Vagina (tissue), 2 donors: ENCODE measurements around the gene SPOP. TPM values are rescaled to one million over a fixed set of nuclear protein-coding genes. Genes with fewer than 3 reads are reported as not detected.
"Not testable (repeated sequence)": the region's sequence is repeated elsewhere in the genome, so short reads cannot be mapped to it uniquely, and the experiment has no call there.

Source experiments
- DNase-seq, 2 donors: peaks; one replicate each; pipeline ENCODE4 v3.0.0-alpha.2; 2017; ENCODE audit errors: extremely low spot score in 2 of 2
- H3K27ac ChIP-seq: fragments of 200-600 bp; sonication (generic); one replicate; pipeline ENCODE4 v1.5.1; 2019
- H3K27me3 ChIP-seq: fragments of 200-600 bp; sonication (generic); one replicate; pipeline ENCODE4 v1.5.1; 2019
- H3K36me3 ChIP-seq, 2 donors: fragments of 200-600 bp; sonication (generic); one replicate each; pipeline ENCODE4 v1.5.1; 2017 to 2019
- H3K4me1 ChIP-seq: fragments of 200-600 bp; sonication (generic); one replicate; pipeline ENCODE4 v1.5.1; 2019
- H3K4me3 ChIP-seq, 2 donors: fragments of 200-600 bp; sonication (generic); 1 replicate in 1 of 2; 2 replicates in 1 of 2; pipeline ENCODE4 v1.5.1; 2016 to 2019
- H3K9me3 ChIP-seq: fragments of 200-600 bp; sonication (generic); one replicate; pipeline ENCODE4 v1.5.1; 2019
- POLR2A ChIP-seq, 2 donors: fragments of 450-650 bp; IDR thresholded peaks; one replicate each; pipeline ENCODE4 v1.6.1; 2017; ENCODE audit warnings: antibody characterized with exemption in 2 of 2, mild to moderate bottlenecking in 2 of 2, moderate library complexity in 2 of 2
- POLR2AphosphoS5 ChIP-seq, 2 donors: sonication (generic); formaldehyde crosslinking; IDR thresholded peaks; one replicate each; pipeline ENCODE4 v1.9.0; 2017; ENCODE audit warnings: antibody characterized with exemption in 2 of 2, mild to moderate bottlenecking in 2 of 2, low read depth in 1 of 2; ENCODE audit not compliant: insufficient read depth in 1 of 2
- intact Hi-C: fragments of 100-400 bp; cut with DNase I; formaldehyde crosslinking; loops from one replicate; pipeline ENCODE4 v1.15.1; 2023
- total RNA-seq: library from RNA; depleted of rRNA; stranded (reverse); fragments of >200 nt; gene quantifications from one replicate; pipeline ENCODE4 v1.2.3, GENCODE V29; 2016
- TF ChIP-seq, protein P1 (sequence below), 3 experiments: fragments of 450-650 bp in 2 of 3; fragments of 200-600 bp in 1 of 3; sonication (generic) in 1 of 3; IDR thresholded peaks; one replicate each; pipeline ENCODE4 v1.5.1; 2017 to 2019; ENCODE audit warnings: antibody characterized with exemption in 3 of 3, mild to moderate bottlenecking in 2 of 3, moderate library complexity in 2 of 3

The SPOP gene
- 87.2 TPM for total RNA-seq

- TF ChIP-seq, protein P1, sequence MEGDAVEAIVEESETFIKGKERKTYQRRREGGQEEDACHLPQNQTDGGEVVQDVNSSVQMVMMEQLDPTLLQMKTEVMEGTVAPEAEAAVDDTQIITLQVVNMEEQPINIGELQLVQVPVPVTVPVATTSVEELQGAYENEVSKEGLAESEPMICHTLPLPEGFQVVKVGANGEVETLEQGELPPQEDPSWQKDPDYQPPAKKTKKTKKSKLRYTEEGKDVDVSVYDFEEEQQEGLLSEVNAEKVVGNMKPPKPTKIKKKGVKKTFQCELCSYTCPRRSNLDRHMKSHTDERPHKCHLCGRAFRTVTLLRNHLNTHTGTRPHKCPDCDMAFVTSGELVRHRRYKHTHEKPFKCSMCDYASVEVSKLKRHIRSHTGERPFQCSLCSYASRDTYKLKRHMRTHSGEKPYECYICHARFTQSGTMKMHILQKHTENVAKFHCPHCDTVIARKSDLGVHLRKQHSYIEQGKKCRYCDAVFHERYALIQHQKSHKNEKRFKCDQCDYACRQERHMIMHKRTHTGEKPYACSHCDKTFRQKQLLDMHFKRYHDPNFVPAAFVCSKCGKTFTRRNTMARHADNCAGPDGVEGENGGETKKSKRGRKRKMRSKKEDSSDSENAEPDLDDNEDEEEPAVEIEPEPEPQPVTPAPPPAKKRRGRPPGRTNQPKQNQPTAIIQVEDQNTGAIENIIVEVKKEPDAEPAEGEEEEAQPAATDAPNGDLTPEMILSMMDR (IDR thresholded peaks at IDR 0.05): no peak
- TF ChIP-seq POLR2AphosphoS5 (IDR thresholded peaks at IDR 0.05; ENCODE audit: insufficient read depth in 1 of 2, low read depth in 1 of 2): peak; percentile 86 to 91
- peak in 1 of 2 donors; percentile 47 for TF ChIP-seq POLR2A (IDR thresholded peaks at IDR 0.05)
- intact Hi-C loops: loop anchor here (1.0 kb wide), 1 partner anchor 13 kb away; no protein-coding TSS in a partner anchor
- peak within 1 kb of the TSS; percentile 98 for H3K27ac ChIP-seq
Measured at GRCh38 chr17:49677933-49678847, at the start of gene SPOP. TSS of gene SPOP (minus strand) at chr17:49678097. CDS start at chr17:49622810, 55,287 bp downstream.

GRCh38 chr17:49727380-49727779 lies 49.5 kb upstream of the SPOP start:
- Histone ChIP-seq H3K9me3 (no peaks in the 10 kb centered on the region), H3K4me1 (peaks cover 69% of the 10 kb centered on the region), H3K27ac (no peak overlapping the region), H3K36me3 (no peaks in the 10 kb centered on the region), H3K4me3 (no peak overlapping the region), H3K27me3 (no peaks in the 10 kb centered on the region)
- DNase-seq: no peak
- intact Hi-C loops: no loop called here
- TF ChIP-seq, protein P1 (IDR thresholded peaks at IDR 0.05): no peak
- TF ChIP-seq POLR2A (IDR thresholded peaks at IDR 0.05) (no peak), POLR2AphosphoS5 (IDR thresholded peaks at IDR 0.05; ENCODE audit: insufficient read depth in 1 of 2, low read depth in 1 of 2) (no peak)

More at GRCh38 chr17:49677933-49678847, at the start of gene SPOP:
- no peaks in the 10 kb centered on the region for H3K9me3 ChIP-seq
- peaks cover 36% of the 10 kb centered on the region for H3K4me1 ChIP-seq
- peak; percentile 99 to 100 for DNase-seq
- peak within 1 kb of the TSS; percentile 80 to 93 for H3K4me3 ChIP-seq
- H3K36me3 ChIP-seq: no peaks in the 10 kb centered on the region
- no peaks in the 10 kb centered on the region for H3K27me3 ChIP-seq

GRCh38 chr17:49725452-49726130 lies 47.7 kb upstream of the SPOP start:
- TF ChIP-seq, protein P1 (IDR thresholded peaks at IDR 0.05): no peak
- TF ChIP-seq POLR2A (IDR thresholded peaks at IDR 0.05) (no peak), POLR2AphosphoS5 (IDR thresholded peaks at IDR 0.05; ENCODE audit: insufficient read depth in 1 of 2, low read depth in 1 of 2) (no peak)
- H3K4me3 ChIP-seq: no peak overlapping the region
- intact Hi-C loops: no loop called here
- no peaks in the 10 kb centered on the region for H3K27me3 ChIP-seq
- H3K9me3 ChIP-seq: no peaks in the 10 kb centered on the region
- peaks cover 57% of the 10 kb centered on the region for H3K4me1 ChIP-seq
- peaks cover 0 to 9% of the 10 kb centered on the region in 2 donors for H3K36me3 ChIP-seq
- no peak overlapping the region for H3K27ac ChIP-seq
- DNase-seq: no peak

GRCh38 chr17:49724552-49724951 lies 46.7 kb upstream of the SPOP start:
- H3K36me3 ChIP-seq: peaks cover 0 to 19% of the 10 kb centered on the region in 2 donors
- peaks cover 46% of the 10 kb centered on the region for H3K4me1 ChIP-seq
- DNase-seq, intact Hi-C loops, H3K4me3 ChIP-seq, H3K9me3 ChIP-seq, H3K27me3 ChIP-seq: not testable (repeated sequence)
- H3K27ac ChIP-seq: peak overlapping the region; percentile 71

DNA sequence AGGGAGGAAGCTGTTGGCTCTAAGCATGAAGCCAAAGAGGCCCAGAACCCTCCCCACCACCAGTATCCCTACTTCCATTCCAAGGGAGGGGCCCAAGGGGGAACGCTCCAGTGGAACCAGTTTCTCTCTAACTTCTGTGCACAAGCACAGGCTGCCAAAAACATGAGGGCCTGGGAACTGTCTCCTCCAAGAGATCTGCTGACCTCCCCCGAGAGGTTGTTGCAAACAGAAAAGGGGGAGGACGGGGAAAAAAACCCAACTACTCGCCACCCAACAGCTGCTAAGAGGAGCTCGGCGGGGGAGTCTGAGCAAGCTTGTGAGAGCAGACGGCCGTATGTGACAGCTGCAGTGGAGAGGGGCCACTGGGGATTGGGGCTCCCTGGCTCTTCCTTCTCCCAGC lies 45.5 kb upstream of the SPOP start:
- H3K9me3 ChIP-seq: no peaks in the 10 kb centered on the region
- no peaks in the 10 kb centered on the region for H3K27me3 ChIP-seq
- TF ChIP-seq, protein P1 (IDR thresholded peaks at IDR 0.05): no peak
- no peak for TF ChIP-seq POLR2A (IDR thresholded peaks at IDR 0.05)
- TF ChIP-seq POLR2AphosphoS5 (IDR thresholded peaks at IDR 0.05; ENCODE audit: insufficient read depth in 1 of 2, low read depth in 1 of 2): peak; percentile 37 to 53
- no peak for DNase-seq
- H3K4me3 ChIP-seq: peak overlapping the region in 1 of 2 donors; percentile 6
- intact Hi-C loops: no loop called here
- peaks cover 0 to 28% of the 10 kb centered on the region in 2 donors for H3K36me3 ChIP-seq
- H3K4me1 ChIP-seq: peaks cover 35% of the 10 kb centered on the region
- H3K27ac ChIP-seq: peak overlapping the region; percentile 71
